GM12801 (cell line): ENCODE data around the gene GLIS1.

Experiments used
- TF ChIP-seq, protein P1 (sequence below): IDR thresholded peaks from one replicate; pipeline ENCODE4 v1.5.1; 2011; ENCODE audit warnings: control low read depth; ENCODE audit not compliant: insufficient read length; ENCODE audit errors: extremely low read depth

Gene GLIS1

GRCh38 chr1:53672785-53673184 is 66.2 kb downstream of the GLIS1 start:
- TF ChIP-seq, protein P1, sequence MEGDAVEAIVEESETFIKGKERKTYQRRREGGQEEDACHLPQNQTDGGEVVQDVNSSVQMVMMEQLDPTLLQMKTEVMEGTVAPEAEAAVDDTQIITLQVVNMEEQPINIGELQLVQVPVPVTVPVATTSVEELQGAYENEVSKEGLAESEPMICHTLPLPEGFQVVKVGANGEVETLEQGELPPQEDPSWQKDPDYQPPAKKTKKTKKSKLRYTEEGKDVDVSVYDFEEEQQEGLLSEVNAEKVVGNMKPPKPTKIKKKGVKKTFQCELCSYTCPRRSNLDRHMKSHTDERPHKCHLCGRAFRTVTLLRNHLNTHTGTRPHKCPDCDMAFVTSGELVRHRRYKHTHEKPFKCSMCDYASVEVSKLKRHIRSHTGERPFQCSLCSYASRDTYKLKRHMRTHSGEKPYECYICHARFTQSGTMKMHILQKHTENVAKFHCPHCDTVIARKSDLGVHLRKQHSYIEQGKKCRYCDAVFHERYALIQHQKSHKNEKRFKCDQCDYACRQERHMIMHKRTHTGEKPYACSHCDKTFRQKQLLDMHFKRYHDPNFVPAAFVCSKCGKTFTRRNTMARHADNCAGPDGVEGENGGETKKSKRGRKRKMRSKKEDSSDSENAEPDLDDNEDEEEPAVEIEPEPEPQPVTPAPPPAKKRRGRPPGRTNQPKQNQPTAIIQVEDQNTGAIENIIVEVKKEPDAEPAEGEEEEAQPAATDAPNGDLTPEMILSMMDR: no peak

- TF ChIP-seq, protein P1: no peak
Measured at GRCh38 chr1:53672243-53672642, 66.7 kb downstream of the GLIS1 start.

DNA sequence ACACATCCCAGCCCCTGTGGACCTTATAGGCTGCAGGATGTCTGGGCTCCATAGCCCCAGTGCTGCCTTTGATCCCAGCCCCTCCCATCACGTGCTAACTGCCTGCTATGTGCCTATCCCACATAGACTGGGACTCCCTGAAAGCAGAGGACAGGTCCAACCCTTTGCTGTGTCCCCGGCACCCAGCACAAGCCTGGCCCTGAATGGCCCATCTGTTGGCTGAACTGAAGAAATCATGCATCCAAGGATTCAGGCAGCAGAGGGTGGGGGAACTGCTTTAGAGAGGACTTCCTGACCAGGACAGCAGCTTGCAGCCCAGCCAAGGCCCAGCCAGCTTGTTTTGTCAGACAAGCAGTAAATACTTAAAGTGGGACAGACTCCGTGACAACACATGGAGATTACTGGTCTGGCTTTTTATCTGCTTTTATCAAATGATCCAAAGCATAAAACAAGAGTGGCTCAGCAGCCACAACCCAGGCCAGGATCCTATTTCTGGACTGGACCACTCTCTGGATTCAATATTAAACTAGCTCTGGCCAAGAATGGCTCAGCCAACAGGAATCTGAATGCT is 69.3 kb downstream of the GLIS1 start:
- TF ChIP-seq, protein P1: no peak

DNA sequence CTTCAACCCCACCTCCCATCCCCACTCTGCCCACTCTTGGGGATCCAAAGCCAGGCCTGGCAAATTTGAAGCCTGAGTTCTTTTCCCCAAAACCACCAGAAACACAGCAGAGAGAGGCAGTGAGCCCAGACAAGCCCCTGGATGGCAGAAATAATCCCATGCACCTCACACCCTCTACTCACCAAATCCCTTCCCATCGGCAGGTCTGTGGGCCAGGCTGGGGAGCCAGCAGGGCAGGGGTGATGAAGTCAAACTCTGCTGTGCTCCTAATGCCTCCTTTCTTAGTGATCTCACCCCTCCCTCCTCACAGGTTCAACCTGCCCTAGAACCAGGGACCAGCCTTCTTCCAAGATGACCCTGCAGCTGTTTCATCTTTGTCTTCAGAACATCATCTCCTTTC is 72.4 kb downstream of the GLIS1 start:
- TF ChIP-seq, protein P1: no peak

GRCh38 chr1:53665996-53666395 is 73.0 kb downstream of the GLIS1 start:
- TF ChIP-seq, protein P1: no peak

DNA sequence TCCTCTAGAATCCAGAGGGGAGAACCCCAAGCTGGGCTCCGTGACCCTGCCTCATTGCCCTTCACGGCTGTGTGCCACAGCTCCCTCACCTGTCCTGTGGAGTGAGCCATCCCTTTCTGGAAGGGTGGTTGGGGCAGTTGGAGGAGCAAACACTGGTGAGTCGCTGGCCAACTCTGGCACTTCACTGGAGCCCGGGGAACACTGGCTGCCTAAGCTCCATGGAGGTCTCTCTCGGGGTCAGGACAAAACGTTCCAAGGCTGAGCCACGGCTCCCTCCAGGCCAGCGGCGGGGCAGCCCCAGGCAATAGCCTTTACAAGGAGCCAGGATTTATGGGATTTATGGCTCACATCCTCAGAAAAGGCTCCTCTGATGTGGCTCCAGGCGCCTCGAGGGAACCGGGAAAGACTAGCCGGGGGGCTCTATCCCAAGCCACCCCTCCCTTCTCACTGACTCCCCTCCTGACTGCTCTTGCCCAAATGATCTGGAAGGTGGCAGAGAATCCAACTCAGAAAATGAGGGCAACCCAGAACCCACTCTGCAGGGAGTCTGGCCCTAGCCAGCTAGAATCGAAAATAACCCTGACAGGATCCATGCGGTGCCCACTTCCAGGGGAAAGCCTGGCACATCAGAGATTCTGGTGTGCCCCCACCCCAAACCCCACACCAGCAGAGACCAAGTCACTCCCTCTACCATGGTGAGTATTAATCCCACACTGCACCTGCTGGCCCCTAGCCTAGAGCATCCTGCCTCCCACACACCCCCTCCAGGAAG is 75.2 kb downstream of the GLIS1 start:
- TF ChIP-seq, protein P1: no peak

- TF ChIP-seq, protein P1: no peak
Measured at GRCh38 chr1:53662951-53663350, 76.0 kb downstream of the GLIS1 start.
